ENCODE measurements around the gene PGR.

PGR gene

GRCh38 chr11:101104716-101105115 is 24.9 kb downstream of the PGR start:
- TF ChIP-seq POLR2A (IDR thresholded peaks at IDR 0.05; ENCODE audit: low read depth, low read length): no peak
- DNase-seq (ENCODE audit: insufficient read length, low spot score) (no peak), FAIRE-seq (no peak)

GRCh38 chr11:101103433-101103832 is 26.2 kb downstream of the PGR start:
- DNase-seq (ENCODE audit: insufficient read length, low spot score) (no peak), FAIRE-seq (no peak)
- no peak for TF ChIP-seq POLR2A (IDR thresholded peaks at IDR 0.05; ENCODE audit: low read depth, low read length)

- FAIRE-seq (no peak), DNase-seq (ENCODE audit: insufficient read length, low spot score) (no peak)
- TF ChIP-seq POLR2A (IDR thresholded peaks at IDR 0.05; ENCODE audit: low read depth, low read length): no peak
Observed at GRCh38 chr11:101100601-101101000, 29.0 kb downstream of the PGR start.

GRCh38 chr11:101096036-101096704 is 33.4 kb downstream of the PGR start:
- DNase-seq (ENCODE audit: insufficient read length, low spot score): no peak
- no peak for FAIRE-seq
- no peak for TF ChIP-seq POLR2A (IDR thresholded peaks at IDR 0.05; ENCODE audit: low read depth, low read length)

DNA sequence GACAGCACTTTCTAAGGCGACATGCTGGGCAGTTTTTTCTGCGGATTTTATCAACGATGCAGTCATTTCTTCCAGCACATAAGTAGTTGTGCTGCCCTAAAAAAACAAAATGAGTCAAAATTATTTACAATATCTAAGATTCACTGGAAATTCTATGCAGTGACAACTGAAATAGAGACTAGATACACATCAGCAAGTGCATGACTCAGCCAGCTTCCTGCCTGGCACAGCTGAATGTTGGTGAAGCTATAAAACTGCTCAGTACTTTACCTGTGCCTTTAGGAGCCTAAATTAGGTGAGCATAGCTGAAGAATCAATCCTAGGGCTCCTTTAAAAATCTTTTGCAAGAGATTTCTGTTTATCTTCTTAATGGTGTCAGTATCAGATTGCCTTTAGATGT is 37.8 kb downstream of the PGR start:
- no peak for DNase-seq (ENCODE audit: insufficient read length, low spot score)
- no peak for FAIRE-seq
- TF ChIP-seq POLR2A (IDR thresholded peaks at IDR 0.05; ENCODE audit: low read depth, low read length): no peak

DNA sequence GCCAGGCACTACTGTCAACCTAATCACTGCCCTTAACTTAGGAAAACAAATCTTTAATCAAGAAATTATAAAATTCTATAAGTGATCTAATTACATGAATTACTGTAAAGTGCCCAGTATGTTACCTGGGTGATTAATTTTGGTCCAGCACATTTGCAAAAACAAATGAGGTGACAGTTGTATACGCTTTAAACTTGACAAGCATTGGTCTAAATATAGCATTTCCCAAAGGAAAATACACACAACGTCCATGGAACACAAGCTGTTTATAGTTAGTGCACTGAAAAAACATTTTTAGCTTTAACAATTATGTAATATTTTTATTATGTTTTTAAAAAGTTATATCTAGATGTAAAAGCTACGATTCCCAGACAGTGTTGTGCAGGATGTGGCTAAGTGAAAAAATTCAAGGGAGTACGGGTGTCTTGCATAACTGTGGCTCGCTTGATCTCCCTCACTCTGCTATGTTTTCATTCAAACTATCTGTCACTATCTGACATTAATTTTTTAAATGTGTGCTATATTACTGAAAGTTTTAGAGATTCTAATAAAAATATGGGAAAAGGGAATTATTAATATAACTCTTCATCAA is 38.8 kb downstream of the PGR start:
- no peak for DNase-seq (ENCODE audit: insufficient read length, low spot score)
- no peak for TF ChIP-seq POLR2A (IDR thresholded peaks at IDR 0.05; ENCODE audit: low read depth, low read length)
- no peak for FAIRE-seq

DNA sequence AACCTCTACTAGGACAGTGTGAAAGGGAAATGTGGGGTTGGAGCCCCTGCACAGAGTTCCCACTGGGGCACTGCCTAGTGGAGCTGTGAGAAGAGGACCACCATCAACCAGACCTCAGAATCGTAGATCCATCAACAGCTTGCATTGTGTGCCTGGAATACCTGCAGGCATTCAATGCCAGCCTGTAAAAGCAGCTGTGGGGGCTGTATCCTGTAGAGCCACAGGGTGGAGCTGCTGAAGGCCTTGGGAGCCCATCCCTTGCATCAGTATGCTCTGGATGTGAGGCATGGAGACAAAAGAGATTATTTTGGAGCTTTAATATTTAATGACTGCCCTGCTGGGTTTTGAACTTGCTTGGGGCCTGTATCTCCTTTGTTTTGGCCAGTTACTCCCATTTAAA is 46.3 kb downstream of the PGR start:
- no peak for TF ChIP-seq POLR2A (IDR thresholded peaks at IDR 0.05; ENCODE audit: low read depth, low read length)
- no peak for DNase-seq (ENCODE audit: insufficient read length, low spot score)
- no peak for FAIRE-seq

DNA sequence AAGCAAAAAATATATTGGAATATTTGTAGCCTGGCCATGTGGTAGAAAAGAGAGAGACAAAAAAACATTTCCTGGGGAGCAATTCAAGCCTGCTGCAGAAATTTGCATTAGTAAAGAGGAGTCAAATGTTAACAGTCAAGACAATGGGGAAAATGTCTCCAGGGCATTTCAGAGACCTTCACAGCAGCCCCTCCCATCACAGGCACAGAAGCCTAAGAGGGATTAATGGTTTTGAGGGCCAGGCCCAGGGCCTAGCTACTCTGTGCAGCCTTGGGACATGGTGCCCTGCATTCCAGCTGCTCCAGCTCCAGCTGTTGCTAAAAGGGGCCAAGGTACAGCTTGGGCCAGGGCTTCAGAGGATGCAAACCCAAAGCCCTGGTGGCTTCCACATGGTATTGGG is 46.8 kb downstream of the PGR start:
- no peak for DNase-seq (ENCODE audit: insufficient read length, low spot score)
- TF ChIP-seq POLR2A (IDR thresholded peaks at IDR 0.05; ENCODE audit: low read depth, low read length): no peak
- FAIRE-seq: no peak

DNA sequence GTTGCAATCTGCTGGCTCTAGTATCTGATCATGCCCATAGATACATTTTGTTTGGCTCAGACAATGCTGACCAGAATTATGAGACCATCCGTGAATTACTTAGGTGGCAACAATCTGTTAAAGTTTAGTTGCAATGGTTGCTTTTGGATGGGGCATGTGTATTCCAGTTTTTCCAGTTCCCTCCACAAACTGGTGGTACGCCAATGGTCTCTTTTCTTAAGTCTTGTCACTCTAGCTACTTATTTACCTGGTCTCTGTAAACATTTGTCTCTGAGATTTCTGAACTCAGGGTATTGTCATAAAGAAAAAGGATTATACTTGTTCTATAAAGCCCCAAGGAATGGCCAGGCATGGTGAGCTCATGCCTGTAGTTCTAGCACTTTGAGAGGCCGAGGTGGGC is 65.9 kb downstream of the PGR start:
- DNase-seq (ENCODE audit: insufficient read length, low spot score): no peak
- no peak for FAIRE-seq
- TF ChIP-seq POLR2A (IDR thresholded peaks at IDR 0.05; ENCODE audit: low read depth, low read length): no peak

DNA sequence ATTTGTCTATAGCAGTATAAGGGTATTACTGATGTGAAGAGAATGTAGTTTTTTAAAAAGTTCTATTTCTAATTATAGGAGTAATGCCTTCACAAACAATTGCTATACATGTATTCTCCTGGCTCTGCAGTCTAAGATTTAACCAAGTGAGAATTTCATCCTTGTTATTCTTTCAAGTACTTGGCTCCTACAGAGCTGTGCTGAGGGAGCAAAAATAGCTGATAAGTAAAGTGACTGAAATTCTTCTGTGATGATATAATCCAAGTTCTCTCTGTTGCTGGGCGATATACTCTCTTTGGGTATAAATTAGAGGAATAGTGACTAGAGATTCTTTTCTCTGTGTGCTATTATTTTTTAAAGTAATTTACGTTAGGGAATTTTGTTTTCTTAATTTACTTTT is 68.0 kb downstream of the PGR start:
- DNase-seq (ENCODE audit: insufficient read length, low spot score) (no peak), FAIRE-seq (no peak)
- TF ChIP-seq POLR2A (IDR thresholded peaks at IDR 0.05; ENCODE audit: low read depth, low read length): no peak

GRCh38 chr11:101059331-101059730 is 70.3 kb downstream of the PGR start:
- FAIRE-seq (no peak), DNase-seq (ENCODE audit: insufficient read length, low spot score) (no peak)
- TF ChIP-seq POLR2A (IDR thresholded peaks at IDR 0.05; ENCODE audit: low read depth, low read length): no peak

GRCh38 chr11:101053492-101053891 is 76.1 kb downstream of the PGR start:
- DNase-seq (ENCODE audit: insufficient read length, low spot score): no peak
- FAIRE-seq: no peak
- no peak for TF ChIP-seq POLR2A (IDR thresholded peaks at IDR 0.05; ENCODE audit: low read depth, low read length)

DNA sequence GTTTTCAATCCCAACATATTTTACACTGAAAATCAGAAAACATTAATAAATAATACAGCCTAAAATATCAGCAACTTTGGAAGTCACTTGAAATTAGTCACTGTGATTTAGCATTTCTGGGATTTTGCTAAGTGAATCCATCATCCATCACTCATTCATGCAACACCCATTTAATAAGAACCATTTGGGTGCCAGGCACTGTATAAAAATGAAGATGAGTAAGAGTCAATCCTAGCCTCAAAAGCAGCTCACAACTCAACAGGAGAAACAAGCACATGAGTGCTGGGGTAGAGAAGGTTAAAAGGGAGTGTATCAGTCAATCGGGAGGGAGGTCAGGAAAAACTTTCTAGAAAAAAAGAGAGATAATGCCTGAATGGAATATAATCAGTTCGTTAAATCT is 77.9 kb downstream of the PGR start:
- DNase-seq (ENCODE audit: insufficient read length, low spot score) (no peak), FAIRE-seq (no peak)
- TF ChIP-seq POLR2A (IDR thresholded peaks at IDR 0.05; ENCODE audit: low read depth, low read length): no peak

DNA sequence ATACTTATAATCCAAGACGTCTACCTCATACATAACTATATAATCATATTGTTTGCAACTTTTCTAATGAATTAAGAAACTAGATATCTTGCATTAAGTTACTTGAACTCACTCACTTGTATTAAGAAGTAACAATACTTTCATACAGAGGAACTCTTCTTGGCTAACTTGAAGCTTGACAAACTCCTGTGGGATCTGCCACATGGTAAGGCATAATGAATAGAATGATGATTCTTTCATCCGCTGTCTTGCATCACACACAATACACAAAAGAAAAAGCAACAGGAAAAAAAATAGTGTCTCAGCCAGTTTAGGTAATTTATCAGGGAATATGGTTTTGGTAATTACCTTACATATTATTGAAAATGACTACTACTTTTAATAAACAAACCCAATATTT is 79.8 kb downstream of the PGR start:
- TF ChIP-seq POLR2A (IDR thresholded peaks at IDR 0.05; ENCODE audit: low read depth, low read length): no peak
- DNase-seq (ENCODE audit: insufficient read length, low spot score) (no peak), FAIRE-seq (no peak)

- no peak for DNase-seq (ENCODE audit: insufficient read length, low spot score)
- TF ChIP-seq POLR2A (IDR thresholded peaks at IDR 0.05; ENCODE audit: low read depth, low read length): no peak
- no peak for FAIRE-seq
Observed at GRCh38 chr11:101049123-101049522, 80.5 kb downstream of the PGR start.

Data from H54 (cell line).